HG02623 (cell line): Measurements from ENCODE around the gene DCPS.
"Not testable (repeated sequence)": the region's sequence is repeated elsewhere in the genome, so short reads cannot be mapped to it uniquely, and the experiment has no call there.

Experiments
- ATAC-seq: cut with Tn5 transposase; IDR thresholded peaks from one replicate; pipeline ENCODE4 v1.9.1; 2021; ENCODE audit warnings: moderate library complexity; ENCODE audit not compliant: unreplicated experiment

Gene DCPS

GRCh38 chr11:126378763-126379162 lies 74.9 kb downstream of the DCPS start:
- no peak for ATAC-seq

- ATAC-seq, result no peak
Measured at GRCh38 chr11:126380909-126381308, 77.0 kb downstream of the DCPS start.

GRCh38 chr11:126381960-126382359 lies 78.1 kb downstream of the DCPS start:
- ATAC-seq, result not testable (repeated sequence)

- ATAC-seq, result not testable (repeated sequence)
Measured at GRCh38 chr11:126382641-126383040, 78.8 kb downstream of the DCPS start.

- no peak for ATAC-seq
Measured at GRCh38 chr11:126383339-126384335, 79.8 kb downstream of the DCPS start.

- ATAC-seq, result no peak
Measured at GRCh38 chr11:126384449-126385070, 80.7 kb downstream of the DCPS start.

- ATAC-seq, result no peak
Measured at GRCh38 chr11:126385991-126386728, 82.3 kb downstream of the DCPS start.

GRCh38 chr11:126386729-126387071 lies 82.8 kb downstream of the DCPS start:
- ATAC-seq, result not testable (repeated sequence)

- no peak for ATAC-seq
Measured at GRCh38 chr11:126387857-126388256, 84.0 kb downstream of the DCPS start.

- ATAC-seq, result no peak
Measured at GRCh38 chr11:126390272-126390867, 86.5 kb downstream of the DCPS start.

- ATAC-seq, result no peak
Measured at GRCh38 chr11:126391286-126391954, 87.6 kb downstream of the DCPS start.

GRCh38 chr11:126391970-126392632 lies 88.2 kb downstream of the DCPS start:
- ATAC-seq, result peak; percentile 77

GRCh38 chr11:126392633-126393013 lies 88.8 kb downstream of the DCPS start:
- ATAC-seq, result peak; percentile 14

GRCh38 chr11:126393143-126393542 lies 89.3 kb downstream of the DCPS start:
- no peak for ATAC-seq

GRCh38 chr11:126394036-126394435 lies 90.2 kb downstream of the DCPS start:
- ATAC-seq, result no peak

- not testable (repeated sequence) for ATAC-seq
Measured at GRCh38 chr11:126394634-126395072, 90.8 kb downstream of the DCPS start.
